Smooth muscle cell (in vitro differentiated cells): ENCODE data around the gene SUSD4. TPM values are rescaled to one million over a fixed set of nuclear protein-coding genes. Genes with fewer than 3 reads are reported as not detected.

Experiments used
- DNase-seq: peaks from one replicate; lab custom pipeline; 2025; ENCODE audit not compliant: unreplicated experiment; lab: John Stamatoyannopoulos, UW
- H2AFZ ChIP-seq: fragments of 200-600 bp; sonication (generic); 2 replicates; pipeline ENCODE4 v1.6.0; 2016; ENCODE audit warnings: antibody characterized with exemption, low read depth, mild to moderate bottlenecking
- H3F3A ChIP-seq: fragments of 200-600 bp; sonication (generic); 2 replicates; pipeline ENCODE4 v1.6.0; 2017; ENCODE audit warnings: antibody characterized with exemption, low read depth
- H3K27ac ChIP-seq: fragments of 200-600 bp; sonication (generic); 2 replicates; pipeline ENCODE4 v1.5.1; 2016; ENCODE audit warnings: low read depth, mild to moderate bottlenecking
- H3K27me3 ChIP-seq: fragments of 200-600 bp; sonication (generic); 2 replicates; pipeline ENCODE4 v1.6.1; 2016; ENCODE audit warnings: low read depth, mild to moderate bottlenecking
- H3K36me3 ChIP-seq: fragments of 200-600 bp; sonication (generic); 2 replicates; pipeline ENCODE4 v1.5.1; 2016; ENCODE audit warnings: low read depth
- H3K4me1 ChIP-seq: fragments of 200-600 bp; sonication (generic); 2 replicates; pipeline ENCODE4 v1.5.1; 2016; ENCODE audit warnings: low read depth
- H3K4me2 ChIP-seq: fragments of 200-600 bp; sonication (generic); 2 replicates; pipeline ENCODE4 v1.6.0; 2016; ENCODE audit warnings: mild to moderate bottlenecking
- H3K4me3 ChIP-seq: fragments of 200-600 bp; sonication (generic); 2 replicates; pipeline ENCODE4 v1.5.1; 2016; ENCODE audit warnings: mild to moderate bottlenecking
- H3K79me2 ChIP-seq: fragments of 200-600 bp; sonication (generic); 2 replicates; pipeline ENCODE4 v1.6.0; 2016; ENCODE audit warnings: low read depth, mild to moderate bottlenecking
- H3K9ac ChIP-seq: fragments of 200-600 bp; sonication (generic); 2 replicates; pipeline ENCODE4 v1.6.0; 2016; ENCODE audit warnings: low read depth
- H3K9me3 ChIP-seq: fragments of 200-600 bp; sonication (generic); replicated peaks from 2 replicates; pipeline ENCODE4 v1.5.1; 2016; ENCODE audit warnings: low read depth
- H4K20me1 ChIP-seq: fragments of 200-600 bp; sonication (generic); 2 replicates; pipeline ENCODE4 v1.6.0; 2016; ENCODE audit warnings: low read depth
- WGBS: methylation state at CpG from one replicate; pipeline ENCODE4 v1.1.7; 2016; ENCODE audit warnings: low lambda C conversion rate; 5-methylcytosine and 5-hydroxymethylcytosine counted together
- polyA plus RNA-seq: library from polyadenylated mRNA; unstranded; fragments of >200 nt; fragmentation: Nextera tagmentation; extraction: Ambion mirVana; gene quantifications from 2 replicates; pipeline ENCODE4 v1.2.1, GENCODE V29; 2016
- total RNA-seq: library from RNA; depleted of rRNA; stranded (reverse); fragments of >200 nt; gene quantifications from 2 replicates; pipeline ENCODE4 v1.2.3, GENCODE V29; 2014
- TF ChIP-seq, protein P1 (sequence below): fragments of 200-600 bp; sonication (generic); IDR thresholded peaks from 2 replicates; pipeline ENCODE4 v1.5.1; 2017; ENCODE audit warnings: borderline replicate concordance, mild to moderate bottlenecking, antibody characterized with exemption; ENCODE audit not compliant: insufficient read depth, poor library complexity, severe bottlenecking

The SUSD4 gene
- total and polyA plus RNA-seq, 2 experiments from 2014 or later, result 4.5 to 5.1 TPM

DNA sequence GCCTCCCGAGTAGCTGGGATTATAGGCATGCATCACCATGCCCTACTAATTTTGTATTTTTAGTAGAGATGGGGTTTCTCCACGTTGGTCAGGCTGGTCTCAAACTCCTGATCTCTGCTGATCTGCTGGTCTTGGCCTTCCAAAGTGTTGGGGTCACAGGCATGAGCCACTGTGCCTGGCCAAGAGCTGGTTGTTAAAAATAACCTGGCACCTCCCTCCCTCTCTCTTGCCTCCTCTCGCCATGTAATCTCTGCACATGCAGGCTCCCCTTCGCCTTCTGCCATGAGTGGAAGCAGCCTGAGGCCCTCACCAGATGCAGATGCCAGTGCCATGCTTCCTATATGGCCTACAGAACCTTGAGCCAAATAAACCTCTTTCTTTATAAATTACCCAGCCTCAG is 146.2 kb downstream of the SUSD4 start:
- H2AFZ ChIP-seq, result no peak overlapping the region
- no peak overlapping the region for H3K4me2 ChIP-seq
- no peak overlapping the region for H3K27ac ChIP-seq
- H3K79me2 ChIP-seq, result no peaks in the 10 kb centered on the region
- H3K4me1 ChIP-seq, result no peaks in the 10 kb centered on the region
- no peak overlapping the region for H3K4me3 ChIP-seq
- no peaks in the 10 kb centered on the region for H3K9me3 ChIP-seq
- no peaks in the 10 kb centered on the region for H3F3A ChIP-seq
- TF ChIP-seq, protein P1, sequence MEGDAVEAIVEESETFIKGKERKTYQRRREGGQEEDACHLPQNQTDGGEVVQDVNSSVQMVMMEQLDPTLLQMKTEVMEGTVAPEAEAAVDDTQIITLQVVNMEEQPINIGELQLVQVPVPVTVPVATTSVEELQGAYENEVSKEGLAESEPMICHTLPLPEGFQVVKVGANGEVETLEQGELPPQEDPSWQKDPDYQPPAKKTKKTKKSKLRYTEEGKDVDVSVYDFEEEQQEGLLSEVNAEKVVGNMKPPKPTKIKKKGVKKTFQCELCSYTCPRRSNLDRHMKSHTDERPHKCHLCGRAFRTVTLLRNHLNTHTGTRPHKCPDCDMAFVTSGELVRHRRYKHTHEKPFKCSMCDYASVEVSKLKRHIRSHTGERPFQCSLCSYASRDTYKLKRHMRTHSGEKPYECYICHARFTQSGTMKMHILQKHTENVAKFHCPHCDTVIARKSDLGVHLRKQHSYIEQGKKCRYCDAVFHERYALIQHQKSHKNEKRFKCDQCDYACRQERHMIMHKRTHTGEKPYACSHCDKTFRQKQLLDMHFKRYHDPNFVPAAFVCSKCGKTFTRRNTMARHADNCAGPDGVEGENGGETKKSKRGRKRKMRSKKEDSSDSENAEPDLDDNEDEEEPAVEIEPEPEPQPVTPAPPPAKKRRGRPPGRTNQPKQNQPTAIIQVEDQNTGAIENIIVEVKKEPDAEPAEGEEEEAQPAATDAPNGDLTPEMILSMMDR, result no peak
- no peak overlapping the region for H3K9ac ChIP-seq
- H3K27me3 ChIP-seq, result no peaks in the 10 kb centered on the region
- DNase-seq, result no peak
- 83% methylated on average over 4 of the region's 4 CpGs for WGBS
- H4K20me1 ChIP-seq, result no peaks in the 10 kb centered on the region
- H3K36me3 ChIP-seq, result no peaks in the 10 kb centered on the region

DNA sequence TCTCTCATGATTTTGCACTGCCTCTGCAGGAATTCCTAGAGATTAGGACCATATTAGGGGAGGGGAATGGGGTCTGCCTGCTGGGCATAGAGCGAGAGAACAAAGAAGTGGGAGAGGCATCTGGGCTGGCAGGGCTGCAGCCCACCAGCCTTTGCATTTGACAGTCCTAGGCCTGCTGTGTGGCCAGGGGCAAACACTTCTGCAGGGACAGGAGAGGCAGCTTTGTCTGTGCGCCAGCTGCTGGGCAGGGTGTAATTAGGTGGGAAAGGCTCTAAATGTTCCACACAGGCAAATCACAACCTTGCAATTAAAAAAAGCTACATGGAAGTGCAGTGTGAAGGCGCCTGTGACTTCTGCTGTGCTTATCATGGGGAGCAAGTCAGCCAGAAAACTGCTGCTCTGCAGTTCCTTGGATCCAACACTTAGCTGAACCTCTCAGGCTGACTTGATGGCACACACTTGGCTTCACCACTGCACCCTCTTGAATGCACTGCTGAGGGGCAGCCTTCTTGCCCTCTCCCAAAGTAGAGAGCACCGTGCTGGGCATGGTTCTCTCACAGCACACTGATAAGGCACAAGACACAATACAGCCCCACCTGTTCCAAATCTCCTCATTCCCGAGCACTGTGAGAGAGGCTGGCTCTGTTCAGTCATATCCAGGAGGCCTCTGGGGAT is 147.3 kb downstream of the SUSD4 start:
- H4K20me1 ChIP-seq, result no peaks in the 10 kb centered on the region
- peaks cover 3% of the 10 kb centered on the region for H3K4me1 ChIP-seq
- no peak for DNase-seq

DNA sequence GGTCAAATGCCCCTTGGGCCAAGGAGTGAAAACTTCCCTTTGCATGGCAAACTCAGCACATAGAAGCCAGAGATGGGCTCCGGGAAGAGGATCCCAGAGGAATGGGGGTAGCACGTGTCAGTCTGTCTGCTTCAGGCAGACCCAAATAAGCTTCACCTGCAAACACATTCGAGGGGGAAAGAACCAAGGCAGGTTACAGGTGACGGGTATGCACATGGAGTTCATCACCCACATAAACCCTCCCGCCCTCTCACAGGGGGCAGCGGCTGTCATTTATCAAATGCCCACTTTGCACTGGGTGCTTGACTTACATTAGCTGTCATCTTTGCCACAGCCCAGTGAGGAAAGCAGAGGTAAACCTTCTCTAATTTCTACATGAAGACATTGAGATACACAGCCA is 147.9 kb downstream of the SUSD4 start:
- Histone ChIP-seq H3K9me3 (no peaks in the 10 kb centered on the region), H3K4me3 (no peak overlapping the region), H2AFZ (no peak overlapping the region), H3K27me3 (no peaks in the 10 kb centered on the region), H3K4me1 (peaks cover 3% of the 10 kb centered on the region), H3F3A (no peaks in the 10 kb centered on the region), H3K27ac (no peak overlapping the region), H3K4me2 (no peak overlapping the region), H3K79me2 (no peaks in the 10 kb centered on the region), H4K20me1 (no peaks in the 10 kb centered on the region), H3K36me3 (no peaks in the 10 kb centered on the region), H3K9ac (no peak overlapping the region)
- TF ChIP-seq, protein P1, result no peak
- 91% methylated on average over 6 of the region's 6 CpGs for WGBS
- no peak for DNase-seq

More for the DNA sequence above, 147.3 kb downstream of the SUSD4 start:
- Histone ChIP-seq H3K27ac (no peak overlapping the region), H3K4me2 (no peak overlapping the region), H3K4me3 (no peak overlapping the region), H3K36me3 (no peaks in the 10 kb centered on the region), H3K9me3 (no peaks in the 10 kb centered on the region), H3K79me2 (no peaks in the 10 kb centered on the region), H2AFZ (no peak overlapping the region), H3F3A (no peaks in the 10 kb centered on the region), H3K9ac (no peak overlapping the region), H3K27me3 (no peaks in the 10 kb centered on the region)
- TF ChIP-seq, protein P1, result no peak
- 90% methylated on average over 5 of the region's 5 CpGs for WGBS

DNA sequence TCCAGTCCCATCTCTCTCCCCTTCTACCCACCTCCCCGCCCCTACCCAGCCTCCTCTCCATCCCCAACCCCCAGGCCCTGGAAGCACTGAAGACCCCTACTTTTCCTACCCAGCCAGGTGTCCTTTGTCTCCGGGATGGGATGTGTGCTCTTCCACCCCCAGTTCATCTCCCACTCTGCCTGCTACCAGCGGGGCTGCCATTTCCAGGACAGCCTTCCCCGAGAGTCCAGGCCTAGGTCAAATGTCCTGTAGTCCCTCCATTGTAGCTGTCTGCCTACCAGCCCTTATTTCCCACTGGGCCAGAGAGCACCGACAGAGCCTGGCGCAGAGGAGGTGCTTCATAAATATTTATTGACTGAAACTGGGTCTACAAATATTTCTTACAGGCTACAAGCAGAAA is 148.9 kb downstream of the SUSD4 start:
- WGBS, result 98% methylated on average over 5 of the region's 6 CpGs
- Histone ChIP-seq H3K4me3 (no peak overlapping the region), H3K27me3 (no peaks in the 10 kb centered on the region), H3K36me3 (no peaks in the 10 kb centered on the region), H3K9ac (no peak overlapping the region), H3F3A (no peaks in the 10 kb centered on the region), H3K9me3 (no peaks in the 10 kb centered on the region), H2AFZ (no peak overlapping the region), H4K20me1 (no peaks in the 10 kb centered on the region), H3K4me2 (no peak overlapping the region), H3K79me2 (no peaks in the 10 kb centered on the region), H3K27ac (no peak overlapping the region), H3K4me1 (peaks cover 3% of the 10 kb centered on the region)
- TF ChIP-seq, protein P1, result no peak
- DNase-seq, result no peak
